ENCODE measurements around the gene KIRREL1.

GRCh38 chr1:158147869-158148268 lies 154.4 kb downstream of the KIRREL1 start:
- TF ChIP-seq POLR2A (IDR thresholded peaks at IDR 0.05) (no peak), POLR2AphosphoS5 (IDR thresholded peaks at IDR 0.05) (no peak), EP300 (IDR thresholded peaks at IDR 0.05) (no peak)
- TF ChIP-seq, protein P1, sequence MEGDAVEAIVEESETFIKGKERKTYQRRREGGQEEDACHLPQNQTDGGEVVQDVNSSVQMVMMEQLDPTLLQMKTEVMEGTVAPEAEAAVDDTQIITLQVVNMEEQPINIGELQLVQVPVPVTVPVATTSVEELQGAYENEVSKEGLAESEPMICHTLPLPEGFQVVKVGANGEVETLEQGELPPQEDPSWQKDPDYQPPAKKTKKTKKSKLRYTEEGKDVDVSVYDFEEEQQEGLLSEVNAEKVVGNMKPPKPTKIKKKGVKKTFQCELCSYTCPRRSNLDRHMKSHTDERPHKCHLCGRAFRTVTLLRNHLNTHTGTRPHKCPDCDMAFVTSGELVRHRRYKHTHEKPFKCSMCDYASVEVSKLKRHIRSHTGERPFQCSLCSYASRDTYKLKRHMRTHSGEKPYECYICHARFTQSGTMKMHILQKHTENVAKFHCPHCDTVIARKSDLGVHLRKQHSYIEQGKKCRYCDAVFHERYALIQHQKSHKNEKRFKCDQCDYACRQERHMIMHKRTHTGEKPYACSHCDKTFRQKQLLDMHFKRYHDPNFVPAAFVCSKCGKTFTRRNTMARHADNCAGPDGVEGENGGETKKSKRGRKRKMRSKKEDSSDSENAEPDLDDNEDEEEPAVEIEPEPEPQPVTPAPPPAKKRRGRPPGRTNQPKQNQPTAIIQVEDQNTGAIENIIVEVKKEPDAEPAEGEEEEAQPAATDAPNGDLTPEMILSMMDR (IDR thresholded peaks at IDR 0.05), result no peak
